Measurements from ENCODE around the gene EPHA6.
"Not testable (repeated sequence)": the region's sequence is repeated elsewhere in the genome, so short reads cannot be mapped to it uniquely, and the experiment has no call there.

Gene EPHA6

DNA sequence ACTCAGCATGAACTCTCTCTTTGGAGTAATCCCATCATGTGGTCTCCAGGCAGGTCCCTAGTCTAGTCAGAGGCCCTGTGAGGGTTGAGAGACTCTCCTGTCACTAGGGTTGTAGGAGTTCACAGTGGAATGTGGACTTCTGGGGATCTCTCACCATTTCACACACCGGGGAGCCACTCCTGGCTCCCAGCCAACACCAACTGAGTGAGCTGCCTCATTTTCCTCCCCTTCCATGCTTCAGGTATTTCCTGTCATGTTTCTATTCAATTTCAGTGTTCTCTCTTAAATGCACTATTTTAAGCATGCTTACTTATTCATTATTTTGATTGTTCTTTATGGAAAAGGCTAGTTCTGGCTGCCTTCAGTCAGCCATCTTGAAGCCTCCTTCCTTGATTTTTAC is 482.6 kb downstream of the EPHA6 start:
- no peak for DNase-seq

DNA sequence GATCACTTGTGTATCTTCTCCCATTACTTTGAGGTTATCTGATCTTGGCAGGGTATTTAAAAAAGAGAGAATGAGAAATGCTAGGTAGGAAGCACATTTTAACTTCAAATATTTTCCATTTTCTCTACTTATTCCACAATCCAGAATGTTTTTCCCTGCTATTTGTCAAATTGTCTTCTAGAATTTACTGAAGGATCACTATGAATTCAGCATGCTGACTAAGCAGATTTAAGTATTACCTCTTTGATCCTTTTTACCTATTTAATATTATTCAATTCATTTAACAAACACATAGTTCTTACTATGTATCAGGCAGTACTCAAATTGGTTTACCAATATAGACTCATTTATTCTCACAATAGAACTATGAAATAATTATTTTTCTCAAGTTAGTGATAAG is 486.7 kb downstream of the EPHA6 start:
- DNase-seq, result no peak

DNA sequence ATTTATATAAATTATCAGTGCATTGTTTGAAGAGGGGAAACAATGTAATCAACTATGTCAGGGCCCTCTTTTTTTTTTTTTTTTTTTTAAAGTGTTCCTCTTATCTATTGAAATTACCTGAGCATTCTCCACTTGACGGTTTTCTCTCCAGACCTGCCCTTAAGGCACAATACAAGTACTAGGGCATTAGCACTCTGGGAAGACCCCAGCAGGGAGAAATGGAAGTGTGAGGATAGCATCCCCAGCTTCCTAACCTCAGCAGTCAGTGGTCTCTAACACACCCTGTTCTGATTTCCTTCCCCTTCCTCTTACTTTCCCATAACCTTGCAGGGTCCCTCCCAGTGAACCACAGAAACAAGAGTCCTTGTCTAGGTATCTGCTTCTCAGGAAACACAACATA is 491.8 kb downstream of the EPHA6 start:
- DNase-seq, result no peak

DNA sequence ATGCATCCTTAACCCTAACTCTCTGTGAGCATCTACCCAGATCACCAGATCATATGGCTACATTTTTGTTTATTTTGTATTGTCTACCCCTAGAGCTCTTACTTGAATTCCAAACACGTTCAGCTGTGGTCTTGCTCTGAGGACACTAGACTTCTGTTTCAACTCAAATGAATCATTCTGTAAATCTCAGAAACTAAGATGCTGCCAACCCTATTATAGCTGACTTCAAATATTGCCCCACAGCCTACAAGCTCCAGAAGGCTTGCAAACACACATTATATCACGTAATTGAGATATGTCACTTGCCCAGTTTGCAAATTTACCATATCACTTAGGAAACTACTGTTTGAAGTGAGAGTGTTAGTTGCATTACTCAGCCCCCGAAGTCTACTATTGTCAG is 524.0 kb downstream of the EPHA6 start:
- no peak for DNase-seq

DNA sequence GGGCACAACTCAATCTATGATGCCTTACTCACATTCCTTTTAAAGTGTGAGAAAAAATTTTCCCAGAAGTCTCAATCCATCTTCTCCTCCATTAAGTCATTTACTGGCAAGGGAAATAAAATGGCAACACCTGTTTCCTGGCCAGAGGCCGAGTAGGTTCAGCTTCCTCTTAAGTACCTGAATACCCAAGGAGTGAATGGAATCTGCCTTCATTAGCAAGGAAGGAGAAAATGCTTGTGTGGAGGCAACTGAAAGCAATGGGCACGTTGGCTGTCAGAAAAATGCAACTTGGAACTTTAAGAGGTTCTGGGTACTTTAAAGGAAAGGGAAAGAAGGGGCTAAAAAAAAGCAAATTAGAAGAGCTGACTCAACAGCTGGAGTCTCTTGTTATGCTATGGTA is 526.5 kb downstream of the EPHA6 start:
- no peak for DNase-seq

DNA sequence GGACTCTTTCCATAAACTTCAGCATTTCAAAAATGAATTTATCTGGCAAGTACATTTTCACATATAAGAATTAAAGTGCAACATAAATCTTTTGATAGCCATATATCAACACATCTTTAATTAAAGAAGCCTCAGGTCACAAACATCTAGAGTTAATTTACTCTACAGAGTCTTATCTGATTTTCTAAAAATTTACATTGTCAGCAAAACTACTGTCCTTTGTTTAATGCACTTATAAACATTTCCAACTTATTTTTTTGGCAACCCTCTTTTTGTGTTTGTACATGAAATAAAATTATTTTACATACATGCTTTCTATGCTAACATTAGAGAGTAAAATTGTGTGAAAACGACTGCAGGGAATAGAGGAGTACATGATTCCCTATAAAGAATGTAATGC is 533.4 kb downstream of the EPHA6 start:
- no peak for DNase-seq

DNA sequence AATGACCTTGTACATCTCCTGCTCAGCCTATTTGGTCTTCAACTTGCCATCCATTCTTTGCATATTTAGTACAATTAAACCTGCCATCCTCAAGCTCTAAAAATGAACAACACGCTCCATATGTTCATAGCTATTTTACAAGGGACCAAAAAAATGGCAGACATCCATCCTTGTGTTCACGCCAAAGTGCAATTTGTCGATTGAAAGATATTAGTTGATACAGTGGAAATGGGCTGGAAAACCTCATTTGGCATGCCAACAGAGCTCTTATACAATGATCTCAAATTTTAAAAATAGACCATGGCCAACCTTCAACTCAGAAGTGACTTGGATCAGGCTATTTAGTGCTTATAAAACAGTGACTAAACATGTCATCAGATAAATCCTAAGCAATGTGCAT is 536.6 kb downstream of the EPHA6 start:
- no peak for DNase-seq

DNA sequence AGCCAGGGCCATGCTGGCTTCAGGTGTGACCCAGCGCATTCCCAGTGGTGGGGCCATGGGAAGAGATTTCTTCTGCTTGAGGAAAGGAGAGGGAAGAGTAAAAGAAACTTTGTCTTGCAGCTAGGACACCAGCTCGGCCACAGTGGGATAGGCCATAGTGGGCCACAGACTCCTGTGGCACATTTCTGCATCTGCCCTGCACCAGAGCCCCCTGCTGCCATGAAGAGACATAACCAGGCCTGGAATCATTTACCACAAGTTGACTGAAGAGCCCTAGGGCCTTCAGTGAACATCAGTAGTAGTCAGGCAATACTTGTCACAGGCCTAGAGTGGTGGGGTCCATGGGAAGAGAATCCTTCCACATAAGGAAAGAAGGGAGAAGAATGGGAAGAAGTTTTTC is 538.8 kb downstream of the EPHA6 start:
- no peak for DNase-seq

DNA sequence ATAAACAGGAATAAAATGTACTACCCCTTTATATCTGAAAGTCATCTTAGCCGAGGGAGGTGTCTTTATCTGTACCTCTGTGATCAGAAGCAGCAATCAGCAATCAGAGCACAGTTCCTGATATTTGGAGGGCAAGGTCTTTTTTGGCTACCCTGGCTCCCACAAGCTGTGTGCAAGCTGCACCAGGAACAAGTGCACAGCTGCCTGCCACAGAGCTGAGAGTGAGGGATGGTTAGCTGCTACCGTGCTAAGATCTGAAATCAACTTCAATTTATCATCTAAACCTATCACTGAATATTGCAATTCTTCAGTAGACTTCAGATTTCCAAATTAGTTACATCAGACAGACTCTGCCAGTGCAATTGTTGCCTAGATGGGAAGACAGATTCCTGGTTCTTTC is 545.6 kb downstream of the EPHA6 start:
- DNase-seq, result no peak

DNA sequence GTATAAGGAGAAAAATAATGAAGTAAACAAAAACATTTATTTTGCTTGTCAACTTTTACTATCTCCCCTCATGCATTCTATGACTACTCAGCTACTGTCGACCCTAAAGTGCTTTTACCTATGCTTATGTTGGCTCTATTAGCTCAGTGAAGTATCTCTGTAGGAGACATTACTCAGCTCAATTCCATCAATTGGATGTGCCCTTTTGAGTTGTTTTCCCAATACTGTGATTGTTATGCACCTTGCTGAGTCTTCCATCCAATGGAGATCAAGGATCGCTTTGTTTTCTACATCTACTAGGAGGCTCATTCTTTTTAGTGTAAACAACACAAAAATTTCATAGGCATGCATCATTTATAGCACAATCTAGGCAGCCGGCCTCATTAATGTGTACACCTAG is 546.4 kb downstream of the EPHA6 start:
- DNase-seq, result no peak

DNA sequence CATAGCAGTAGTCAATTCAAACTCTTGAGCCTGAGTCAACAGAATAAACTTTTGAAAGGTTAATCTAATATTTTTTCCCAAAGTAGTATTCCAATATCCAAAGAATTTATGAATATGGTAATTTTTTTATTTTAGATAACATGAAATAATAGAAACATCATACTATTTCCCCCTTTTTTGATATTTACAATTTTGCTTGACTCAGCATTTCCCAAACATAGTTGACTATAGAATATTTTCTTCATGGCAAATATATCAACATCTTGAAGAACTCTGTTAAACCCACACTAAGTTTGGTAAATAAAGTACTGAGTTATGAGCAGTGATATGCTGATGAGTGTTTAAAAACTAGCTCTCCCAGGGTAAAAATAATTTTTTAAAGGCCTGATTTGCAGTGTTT is 570.2 kb downstream of the EPHA6 start:
- no peak for DNase-seq

DNA sequence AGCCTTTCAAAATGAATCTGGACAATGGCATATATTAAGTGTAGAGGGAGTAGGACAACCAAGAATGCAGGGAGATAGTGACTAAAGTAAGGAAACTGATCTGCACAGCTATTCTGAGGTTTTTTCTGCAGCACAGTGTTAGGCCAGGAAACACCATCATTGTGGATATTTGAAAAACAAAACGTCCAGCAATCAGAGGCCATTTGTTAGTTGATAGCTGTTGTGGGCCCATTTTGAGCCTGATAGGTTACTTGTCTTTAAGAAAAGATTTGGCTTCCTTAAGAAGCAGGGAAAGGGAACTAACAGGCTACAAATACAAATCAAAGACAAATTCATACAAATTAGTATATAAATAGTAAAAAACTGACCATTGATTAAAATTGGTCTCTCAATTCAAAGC is 574.4 kb downstream of the EPHA6 start:
- DNase-seq, result no peak

DNA sequence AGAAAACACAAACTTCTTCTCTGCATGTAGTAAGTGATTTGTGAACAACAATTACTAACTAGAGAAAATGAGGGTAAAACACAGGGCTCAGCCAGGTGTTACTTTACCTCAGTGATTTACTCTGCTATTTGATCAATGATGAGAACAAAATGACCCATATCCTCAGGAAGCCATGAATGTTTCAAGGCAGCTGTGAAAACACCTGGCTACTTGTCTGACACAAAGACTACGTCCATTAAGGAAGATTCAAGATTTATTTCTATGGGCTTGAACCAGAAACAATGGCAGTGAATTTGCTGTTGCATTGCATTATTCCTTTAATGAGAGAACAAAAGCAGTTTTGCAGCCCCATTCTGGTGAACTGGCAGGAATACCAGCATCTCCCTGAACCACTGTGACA is 575.5 kb downstream of the EPHA6 start:
- no peak for DNase-seq

DNA sequence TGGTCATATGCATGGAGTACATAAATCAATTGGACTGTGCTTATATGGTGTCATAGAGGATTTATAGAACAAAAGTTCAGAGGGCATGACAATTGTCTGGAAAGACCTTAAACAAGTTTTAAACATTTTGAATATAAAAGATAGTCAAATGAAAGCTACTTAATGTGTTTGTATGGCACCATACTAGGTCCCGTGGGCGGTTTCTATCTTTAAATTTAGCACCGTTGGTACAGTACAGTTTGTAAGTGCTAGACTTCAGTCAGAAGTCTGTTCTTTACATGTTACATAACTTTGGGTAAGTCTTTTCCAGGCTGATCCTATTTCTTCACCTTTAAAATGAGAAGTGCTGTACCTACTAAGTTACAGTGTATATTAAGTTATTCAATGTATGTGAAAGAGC is 576.8 kb downstream of the EPHA6 start:
- DNase-seq, result no peak

DNA sequence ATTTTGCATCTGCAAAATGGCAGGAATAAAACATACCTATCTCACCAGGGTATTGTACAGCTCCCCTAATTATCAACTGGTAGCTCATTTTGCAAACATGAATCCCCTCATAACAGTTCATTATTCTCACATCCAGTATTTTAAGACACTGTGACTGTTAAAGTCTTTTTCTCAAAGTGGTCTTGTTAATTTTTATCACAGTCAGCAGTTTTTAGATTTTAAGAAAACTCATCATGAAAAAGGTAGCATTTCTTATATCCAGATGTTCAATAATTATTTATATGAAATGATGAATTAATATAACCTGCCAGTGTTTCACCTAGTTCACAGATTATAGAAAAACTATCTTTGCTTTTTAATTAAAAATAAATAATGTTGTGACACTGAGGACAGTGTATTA is 595.2 kb downstream of the EPHA6 start:
- DNase-seq, result no peak

DNA sequence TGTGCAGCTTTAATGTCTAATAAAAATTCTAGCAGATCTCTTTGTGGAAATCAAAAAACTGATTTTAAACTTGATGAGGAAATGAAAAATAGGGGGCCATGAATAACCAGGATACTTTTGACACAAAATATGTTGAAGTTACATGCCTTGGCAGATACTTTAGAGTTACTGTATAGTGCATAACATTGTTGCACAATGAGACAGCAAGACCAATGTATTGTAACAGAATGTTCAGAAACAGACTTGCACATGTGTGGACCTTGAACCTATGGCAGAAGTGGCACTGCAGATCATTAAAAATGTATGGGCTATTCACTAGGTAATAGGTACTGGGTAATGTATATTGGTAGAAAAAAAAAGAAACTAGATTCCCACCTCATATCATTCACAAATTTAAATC is 607.2 kb downstream of the EPHA6 start:
- DNase-seq, result no peak

DNA sequence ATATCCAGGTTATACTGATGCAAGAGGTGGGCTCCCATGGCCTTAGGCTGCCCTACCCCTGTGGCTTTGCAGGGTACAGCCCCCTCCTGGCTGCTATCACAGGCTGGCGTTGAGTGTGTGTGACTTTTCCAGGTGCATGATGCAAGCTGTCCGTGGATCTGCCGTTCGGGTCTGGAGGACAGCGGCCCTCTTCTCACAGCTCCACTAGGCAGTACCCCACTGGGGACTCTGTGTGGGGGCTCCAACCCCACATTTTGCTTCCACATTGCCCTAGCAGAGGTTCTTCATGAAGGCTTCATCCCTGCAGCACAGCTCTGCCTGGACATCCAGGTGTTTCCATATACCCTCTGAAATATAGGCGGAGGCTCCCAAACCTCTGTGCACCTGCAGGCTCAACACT is 610.6 kb downstream of the EPHA6 start:
- no peak for DNase-seq

DNA sequence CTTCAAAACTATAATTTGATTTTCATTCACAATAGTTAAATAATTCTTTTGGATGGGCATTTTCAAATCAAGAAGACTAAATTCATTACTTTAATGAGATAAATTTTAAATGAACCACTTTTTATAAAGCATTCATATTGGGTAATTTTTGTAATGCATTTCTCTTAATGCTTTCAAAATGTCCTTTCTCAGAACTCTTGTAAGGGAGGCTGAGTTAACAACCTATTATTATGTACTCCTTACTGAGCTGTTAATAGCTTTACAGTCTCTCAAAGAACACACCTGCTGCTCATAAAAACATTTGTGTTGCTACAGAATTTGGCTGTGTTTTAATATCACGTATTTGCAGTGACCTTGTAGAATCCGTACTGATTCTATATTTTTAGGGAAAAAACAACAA is 616.2 kb downstream of the EPHA6 start:
- DNase-seq, result peak in 1 of 2 experiments; percentile 9

DNA sequence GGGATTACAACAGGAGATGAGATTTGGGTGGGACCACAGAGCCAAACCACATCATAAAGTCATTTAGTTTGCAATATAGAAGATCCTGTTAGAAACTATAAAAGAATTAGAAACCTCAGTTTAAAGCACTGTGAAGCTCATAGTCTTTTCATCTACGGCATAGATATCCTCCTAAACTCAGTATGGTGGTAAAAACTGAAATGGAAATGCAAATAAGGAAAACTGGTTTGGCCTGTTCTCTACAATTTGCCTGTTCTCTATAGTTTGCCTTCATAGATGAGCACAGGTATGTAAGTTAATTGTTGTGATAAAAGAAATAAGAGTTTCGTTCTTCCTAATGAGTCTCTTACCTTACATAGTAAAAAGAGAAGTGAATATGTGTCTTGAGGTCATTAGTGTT is 618.5 kb downstream of the EPHA6 start:
- peak; percentile 91 to 92 for DNase-seq

DNA sequence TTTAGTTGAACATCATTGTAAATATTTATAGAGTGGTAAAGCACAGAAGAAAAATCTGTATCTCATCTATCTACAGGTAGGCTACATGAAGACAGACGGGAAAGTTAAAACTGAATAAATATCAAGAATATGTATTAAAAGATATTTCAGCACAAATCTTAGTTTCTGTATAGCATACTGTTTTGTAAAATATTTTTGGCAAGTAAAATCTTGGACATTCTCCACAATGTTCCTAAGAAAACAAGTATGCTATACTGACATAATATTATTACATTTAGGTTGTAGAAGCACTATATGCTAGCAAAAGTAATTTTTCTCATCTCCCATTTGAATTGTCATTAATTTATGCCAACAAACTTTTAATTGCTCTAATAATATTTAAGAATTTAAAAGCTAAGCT is 623.7 kb downstream of the EPHA6 start:
- no peak for DNase-seq

DNA sequence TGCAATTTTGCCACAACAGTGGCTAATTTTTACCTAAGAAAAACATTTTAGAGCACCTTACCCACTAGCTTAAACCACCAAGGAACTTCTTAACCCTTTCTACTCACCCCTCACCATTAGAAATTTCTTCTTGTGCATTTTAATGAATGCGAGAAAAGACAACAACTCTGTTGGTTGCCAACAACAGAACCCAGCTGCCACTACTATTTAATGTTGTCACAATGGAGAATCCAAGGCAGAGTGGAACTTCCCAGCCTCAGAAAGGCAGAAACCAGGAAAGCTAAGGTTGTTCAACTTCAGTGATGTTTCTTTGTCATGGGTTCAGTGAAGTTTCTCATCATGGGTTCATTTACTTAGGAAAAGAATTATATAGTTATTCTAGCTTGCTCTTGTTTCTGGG is 625.0 kb downstream of the EPHA6 start:
- DNase-seq, result no peak

DNA sequence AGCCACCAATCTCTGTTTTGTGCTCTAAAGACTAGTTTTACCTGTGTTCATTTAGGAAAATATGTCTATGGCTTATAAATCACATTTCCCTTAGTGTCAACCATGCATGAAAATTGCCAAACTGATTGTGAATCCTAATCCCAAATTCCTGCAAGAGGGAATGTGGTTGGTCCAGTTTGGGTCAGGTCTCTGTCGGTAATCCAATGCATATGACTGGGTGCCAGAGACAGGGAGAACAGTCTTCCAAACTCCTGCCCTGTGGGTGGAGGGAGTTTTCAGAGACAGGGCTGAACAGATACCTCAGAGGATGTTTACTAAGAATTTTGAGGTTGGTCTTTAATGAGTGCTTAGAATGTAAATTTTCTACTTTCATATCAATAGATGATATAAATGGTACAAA is 649.6 kb downstream of the EPHA6 start:
- no peak for DNase-seq

DNA sequence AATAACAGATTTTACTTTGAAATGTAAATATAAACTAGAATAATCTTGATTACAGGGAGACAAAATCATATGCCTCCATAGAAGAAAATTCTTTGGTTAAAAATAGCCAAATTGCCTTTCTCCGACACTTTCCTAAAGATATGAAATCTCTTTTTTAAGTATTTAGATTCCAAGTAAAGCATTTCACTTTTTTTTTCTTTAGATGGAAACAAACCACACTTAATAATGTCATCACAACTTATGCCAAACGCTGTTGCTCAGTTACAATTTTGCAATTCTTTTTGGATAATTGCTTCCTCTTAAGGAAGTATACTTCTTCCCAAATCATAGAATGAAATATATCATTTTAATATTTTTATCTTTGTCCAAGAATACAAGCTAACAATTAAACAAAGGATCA is 656.1 kb downstream of the EPHA6 start:
- no peak for DNase-seq

DNA sequence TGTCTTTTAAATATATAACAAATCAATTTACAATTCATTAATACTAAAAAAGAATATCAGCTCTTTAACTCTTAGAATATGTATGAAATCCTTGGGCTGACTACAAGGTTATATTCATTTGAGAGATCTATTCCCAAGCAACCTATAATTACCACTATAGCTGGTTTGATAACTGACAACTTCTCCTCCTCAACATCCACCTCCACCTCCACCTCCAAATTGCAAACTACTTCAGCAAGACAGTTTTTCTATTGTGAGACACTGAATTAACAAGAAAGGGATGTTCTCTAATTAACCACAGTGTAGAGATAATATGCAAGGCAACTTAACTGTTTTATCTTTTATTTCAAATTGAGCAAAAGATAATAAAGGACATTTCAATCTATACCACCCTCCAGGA is 665.3 kb downstream of the EPHA6 start:
- DNase-seq, result no peak

DNA sequence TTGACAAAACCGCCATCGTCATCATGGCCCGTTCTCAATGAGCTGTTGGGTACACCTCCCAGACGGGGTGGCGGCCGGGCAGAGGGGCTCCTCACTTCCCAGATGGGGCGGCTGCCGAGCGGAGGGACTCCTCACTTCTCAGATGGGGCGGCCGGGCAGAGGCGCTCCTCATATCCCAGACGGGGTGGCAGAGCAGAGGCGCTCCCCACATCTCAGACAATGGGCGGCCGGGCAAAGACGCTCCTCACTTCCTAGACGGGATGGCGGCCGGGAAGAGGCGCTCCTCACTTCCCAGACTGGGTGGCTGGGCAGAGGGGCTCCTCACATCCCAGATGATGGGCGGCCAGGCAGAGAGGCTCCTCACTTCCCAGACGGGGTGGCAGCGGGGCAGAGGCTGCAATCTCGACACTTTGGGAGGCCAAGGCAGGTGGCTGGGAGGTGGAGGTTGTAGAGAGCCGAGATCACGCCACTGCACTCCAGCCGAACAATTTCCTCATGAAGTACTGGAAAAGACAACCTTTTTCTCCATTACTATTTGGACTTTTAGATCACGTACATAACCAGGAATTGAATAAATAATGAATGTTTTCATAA is 666.4 kb downstream of the EPHA6 start:
- not testable (repeated sequence) for DNase-seq

DNA sequence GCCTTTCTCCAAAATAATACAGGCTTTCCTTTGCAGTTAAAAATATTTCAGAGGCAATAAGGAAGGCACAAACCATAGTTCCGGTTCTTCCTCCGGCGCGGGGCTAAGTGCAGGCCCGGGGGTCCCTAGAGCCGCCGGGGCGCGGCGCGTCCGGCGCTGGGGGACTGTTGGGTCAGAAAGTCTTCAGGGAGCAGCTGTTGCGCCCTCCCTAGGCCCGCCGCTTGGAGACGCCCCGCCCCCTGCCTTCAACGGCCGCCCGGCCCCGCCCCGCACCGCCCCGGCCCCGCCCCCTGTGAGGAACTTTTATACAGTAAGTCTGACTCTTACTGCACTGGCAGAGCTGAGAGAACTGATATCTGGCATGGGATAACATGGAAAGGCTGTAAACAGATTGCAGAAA is 667.0 kb downstream of the EPHA6 start:
- no peak for DNase-seq

Measured in NCI-H526 (cell line).